Activated T-cell treated with anti-CD3 and anti-CD28 coated beads, Interleukin-2, amount 50 U/mL, for 24 hours (primary cell): ENCODE data around the gene MRAS.

Source experiments
- DNase-seq: peaks from one replicate; pipeline ENCODE4 v3.0.0-alpha.2; 2020
- H3K27ac Mint-ChIP-seq: 2 replicates; pipeline ENCODE4 v1.8.0; 2020; ENCODE audit warnings: mild to moderate bottlenecking, mixed read lengths
- H3K27me3 Mint-ChIP-seq: 2 replicates; pipeline ENCODE4 v1.8.0; 2020; ENCODE audit warnings: mixed read lengths
- H3K36me3 Mint-ChIP-seq: 2 replicates; pipeline ENCODE4 v1.8.0; 2020; ENCODE audit warnings: low read depth, mixed read lengths
- H3K4me1 Mint-ChIP-seq: 2 replicates; pipeline ENCODE4 v1.8.0; 2020; ENCODE audit warnings: low read depth, mixed read lengths
- H3K4me3 Mint-ChIP-seq: 2 replicates; pipeline ENCODE4 v1.8.0; 2020; ENCODE audit warnings: mild to moderate bottlenecking, moderate library complexity, mixed read lengths
- H3K9me3 Mint-ChIP-seq: 2 replicates; pipeline ENCODE4 v1.8.0; 2020; ENCODE audit warnings: mixed read lengths

MRAS gene

GRCh38 chr3:138355071-138355470 is 6.7 kb downstream of the MRAS start:
- peaks cover 9% of the 10 kb centered on the region for H3K27me3 Mint-ChIP-seq
- no peak overlapping the region for H3K27ac Mint-ChIP-seq
- DNase-seq = no peak
- H3K4me1 Mint-ChIP-seq = no peaks in the 10 kb centered on the region
- no peaks in the 10 kb centered on the region for H3K36me3 Mint-ChIP-seq
- no peak overlapping the region for H3K4me3 Mint-ChIP-seq
- no peaks in the 10 kb centered on the region for H3K9me3 Mint-ChIP-seq

- no peaks in the 10 kb centered on the region for H3K27me3 Mint-ChIP-seq
- no peaks in the 10 kb centered on the region for H3K36me3 Mint-ChIP-seq
- no peaks in the 10 kb centered on the region for H3K9me3 Mint-ChIP-seq
- H3K4me3 Mint-ChIP-seq = no peak overlapping the region
- no peak overlapping the region for H3K27ac Mint-ChIP-seq
- no peak for DNase-seq
- no peaks in the 10 kb centered on the region for H3K4me1 Mint-ChIP-seq
These were observed 8.5 kb downstream of the MRAS start for GRCh38 chr3:138356730-138357405.

- Mint-ChIP-seq H3K27ac (no peak overlapping the region), H3K9me3 (no peaks in the 10 kb centered on the region), H3K4me3 (no peak overlapping the region), H3K27me3 (no peaks in the 10 kb centered on the region), H3K4me1 (no peaks in the 10 kb centered on the region), H3K36me3 (no peaks in the 10 kb centered on the region)
- DNase-seq = no peak
These were observed 11.0 kb downstream of the MRAS start for GRCh38 chr3:138359148-138359918.

GRCh38 chr3:138359919-138360868 is 11.8 kb downstream of the MRAS start:
- Mint-ChIP-seq H3K9me3 (no peaks in the 10 kb centered on the region), H3K4me1 (no peaks in the 10 kb centered on the region)

GRCh38 chr3:138360869-138361525 is 12.6 kb downstream of the MRAS start:
- no peaks in the 10 kb centered on the region for H3K36me3 Mint-ChIP-seq
- no peaks in the 10 kb centered on the region for H3K27me3 Mint-ChIP-seq
- H3K27ac Mint-ChIP-seq = no peak overlapping the region
- no peaks in the 10 kb centered on the region for H3K4me1 Mint-ChIP-seq
- no peak overlapping the region for H3K4me3 Mint-ChIP-seq
- H3K9me3 Mint-ChIP-seq = no peaks in the 10 kb centered on the region
- no peak for DNase-seq

More at GRCh38 chr3:138359919-138360868, 11.8 kb downstream of the MRAS start:
- Mint-ChIP-seq H3K4me3 (no peak overlapping the region), H3K36me3 (no peaks in the 10 kb centered on the region), H3K27ac (no peak overlapping the region), H3K27me3 (no peaks in the 10 kb centered on the region)
- no peak for DNase-seq

- H3K4me1 Mint-ChIP-seq = no peaks in the 10 kb centered on the region
- H3K36me3 Mint-ChIP-seq = no peaks in the 10 kb centered on the region
- H3K27ac Mint-ChIP-seq = no peak overlapping the region
- DNase-seq = no peak
- no peak overlapping the region for H3K4me3 Mint-ChIP-seq
- no peaks in the 10 kb centered on the region for H3K9me3 Mint-ChIP-seq
- no peaks in the 10 kb centered on the region for H3K27me3 Mint-ChIP-seq
These were observed 13.2 kb downstream of the MRAS start for GRCh38 chr3:138361561-138361971.

- Mint-ChIP-seq H3K4me3 (no peak overlapping the region), H3K27me3 (no peaks in the 10 kb centered on the region), H3K27ac (no peak overlapping the region), H3K36me3 (no peaks in the 10 kb centered on the region), H3K4me1 (no peaks in the 10 kb centered on the region), H3K9me3 (no peaks in the 10 kb centered on the region)
- no peak for DNase-seq
These were observed 14.2 kb downstream of the MRAS start for GRCh38 chr3:138362538-138362937.

GRCh38 chr3:138363322-138363721 is 14.9 kb downstream of the MRAS start:
- H3K9me3 Mint-ChIP-seq = no peaks in the 10 kb centered on the region
- H3K4me1 Mint-ChIP-seq = no peaks in the 10 kb centered on the region
- no peaks in the 10 kb centered on the region for H3K36me3 Mint-ChIP-seq
- no peak overlapping the region for H3K27ac Mint-ChIP-seq
- no peak overlapping the region for H3K4me3 Mint-ChIP-seq
- no peaks in the 10 kb centered on the region for H3K27me3 Mint-ChIP-seq
- DNase-seq = no peak

GRCh38 chr3:138364356-138365252 is 16.2 kb downstream of the MRAS start:
- H3K27ac Mint-ChIP-seq = no peak overlapping the region
- H3K4me1 Mint-ChIP-seq = no peaks in the 10 kb centered on the region
- DNase-seq = no peak
- no peak overlapping the region for H3K4me3 Mint-ChIP-seq
- H3K9me3 Mint-ChIP-seq = no peaks in the 10 kb centered on the region
- H3K27me3 Mint-ChIP-seq = no peaks in the 10 kb centered on the region
- no peaks in the 10 kb centered on the region for H3K36me3 Mint-ChIP-seq

- no peaks in the 10 kb centered on the region for H3K36me3 Mint-ChIP-seq
- H3K4me1 Mint-ChIP-seq = no peaks in the 10 kb centered on the region
- H3K4me3 Mint-ChIP-seq = no peak overlapping the region
- no peaks in the 10 kb centered on the region for H3K9me3 Mint-ChIP-seq
- H3K27ac Mint-ChIP-seq = no peak overlapping the region
- no peak for DNase-seq
- peaks cover 3% of the 10 kb centered on the region for H3K27me3 Mint-ChIP-seq
These were observed 16.8 kb downstream of the MRAS start for GRCh38 chr3:138365253-138365555.

GRCh38 chr3:138366006-138366759 is 17.8 kb downstream of the MRAS start:
- Mint-ChIP-seq H3K27me3 (peaks cover 10% of the 10 kb centered on the region), H3K36me3 (no peaks in the 10 kb centered on the region), H3K9me3 (no peaks in the 10 kb centered on the region), H3K27ac (no peak overlapping the region), H3K4me1 (peaks cover 2% of the 10 kb centered on the region), H3K4me3 (no peak overlapping the region)
- DNase-seq = no peak

- Mint-ChIP-seq H3K27ac (no peak overlapping the region), H3K4me3 (no peak overlapping the region), H3K36me3 (no peaks in the 10 kb centered on the region), H3K9me3 (no peaks in the 10 kb centered on the region), H3K4me1 (peaks cover 8% of the 10 kb centered on the region), H3K27me3 (peaks cover 17% of the 10 kb centered on the region)
- DNase-seq = no peak
These were observed 19.0 kb downstream of the MRAS start for GRCh38 chr3:138367326-138367850.

GRCh38 chr3:138367911-138368310 is 19.5 kb downstream of the MRAS start:
- Mint-ChIP-seq H3K4me1 (peaks cover 8% of the 10 kb centered on the region), H3K9me3 (no peaks in the 10 kb centered on the region), H3K4me3 (no peak overlapping the region), H3K27ac (no peak overlapping the region), H3K36me3 (no peaks in the 10 kb centered on the region), H3K27me3 (peaks cover 17% of the 10 kb centered on the region)
- no peak for DNase-seq
